NT2/D1 (cell line): Measurements from ENCODE around the gene PHF21B.
A peak's percentile ranks its signal among the peaks of the same experiment; 100 is the strongest.

Experiments used
- DNase-seq: peaks from one replicate; pipeline ENCODE4 v3.0.0-alpha.2; 2011; ENCODE audit warnings: low read depth, low spot score
- H3K27me3 ChIP-seq: 2 replicates; pipeline ENCODE4 v1.6.0; 2011; ENCODE audit warnings: mild to moderate bottlenecking; ENCODE audit not compliant: insufficient read length, insufficient read depth
- H3K36me3 ChIP-seq: 2 replicates; pipeline ENCODE4 v1.6.1; 2011; ENCODE audit warnings: mild to moderate bottlenecking, low read length, mixed read lengths; ENCODE audit not compliant: insufficient read depth, insufficient read length
- H3K4me1 ChIP-seq: 2 replicates; pipeline ENCODE4 v1.5.1; 2011; ENCODE audit not compliant: insufficient read depth, insufficient read length
- H3K4me3 ChIP-seq: 2 replicates; pipeline ENCODE4 v1.5.1; 2011; ENCODE audit warnings: low read depth; ENCODE audit not compliant: insufficient read length
- H3K9ac ChIP-seq: 2 replicates; pipeline ENCODE4 v1.6.0; 2011; ENCODE audit warnings: low read depth; ENCODE audit not compliant: insufficient read length
- H3K9me3 ChIP-seq: 2 replicates; pipeline ENCODE4 v1.5.1; 2011; ENCODE audit warnings: mild to moderate bottlenecking, low read length; ENCODE audit not compliant: insufficient read depth
- SUZ12 ChIP-seq: IDR thresholded peaks from 2 replicates; pipeline ENCODE4 v1.6.1; 2011; ENCODE audit not compliant: insufficient read length, insufficient read depth; ENCODE audit errors: extremely low read depth
- YY1 ChIP-seq: IDR thresholded peaks from 2 replicates; pipeline ENCODE4 v1.6.1; 2011; ENCODE audit not compliant: insufficient read length, insufficient read depth
- ZNF274 ChIP-seq: IDR thresholded peaks from 2 replicates; pipeline ENCODE4 v1.6.1; 2011; ENCODE audit warnings: mild to moderate bottlenecking, low read depth, low read length

Gene PHF21B

GRCh38 chr22:44940130-44940529, 69.7 kb downstream of the PHF21B start:
- H3K36me3 ChIP-seq: no peaks in the 10 kb centered on the region
- H3K4me3 ChIP-seq: no peak overlapping the region
- H3K9me3 ChIP-seq: no peaks in the 10 kb centered on the region
- no peaks in the 10 kb centered on the region for H3K27me3 ChIP-seq
- peaks cover 23% of the 10 kb centered on the region for H3K4me1 ChIP-seq
- peak; percentile 30 for DNase-seq
- TF ChIP-seq YY1: no peak
- TF ChIP-seq ZNF274: no peak
- no peak for TF ChIP-seq SUZ12
- no peak overlapping the region for H3K9ac ChIP-seq

GRCh38 chr22:44939451-44939850, 70.4 kb downstream of the PHF21B start:
- Histone ChIP-seq H3K9ac (no peak overlapping the region), H3K27me3 (no peaks in the 10 kb centered on the region), H3K4me3 (no peak overlapping the region), H3K4me1 (peaks cover 23% of the 10 kb centered on the region), H3K9me3 (no peaks in the 10 kb centered on the region), H3K36me3 (no peaks in the 10 kb centered on the region)
- no peak for DNase-seq
- TF ChIP-seq ZNF274: no peak
- TF ChIP-seq SUZ12: no peak
- no peak for TF ChIP-seq YY1

GRCh38 chr22:44938886-44939285, 70.9 kb downstream of the PHF21B start:
- Histone ChIP-seq H3K9me3 (no peaks in the 10 kb centered on the region), H3K36me3 (no peaks in the 10 kb centered on the region), H3K4me1 (peaks cover 27% of the 10 kb centered on the region), H3K4me3 (no peak overlapping the region), H3K27me3 (no peaks in the 10 kb centered on the region), H3K9ac (no peak overlapping the region)
- DNase-seq: no peak
- no peak for TF ChIP-seq ZNF274
- no peak for TF ChIP-seq YY1
- TF ChIP-seq SUZ12: no peak

- H3K4me3 ChIP-seq: no peak overlapping the region
- TF ChIP-seq YY1: no peak
- no peak for TF ChIP-seq ZNF274
- no peak for TF ChIP-seq SUZ12
- no peaks in the 10 kb centered on the region for H3K9me3 ChIP-seq
- H3K27me3 ChIP-seq: no peaks in the 10 kb centered on the region
- H3K9ac ChIP-seq: no peak overlapping the region
- H3K4me1 ChIP-seq: peaks cover 22% of the 10 kb centered on the region
- H3K36me3 ChIP-seq: no peaks in the 10 kb centered on the region
- DNase-seq: no peak
Measured at GRCh38 chr22:44937216-44937615, 72.6 kb downstream of the PHF21B start.

- no peaks in the 10 kb centered on the region for H3K9me3 ChIP-seq
- no peaks in the 10 kb centered on the region for H3K27me3 ChIP-seq
- H3K4me3 ChIP-seq: no peak overlapping the region
- H3K4me1 ChIP-seq: peaks cover 14% of the 10 kb centered on the region
- DNase-seq: no peak
- H3K9ac ChIP-seq: no peak overlapping the region
- no peaks in the 10 kb centered on the region for H3K36me3 ChIP-seq
- TF ChIP-seq SUZ12 (no peak), YY1 (no peak), ZNF274 (no peak)
Measured at GRCh38 chr22:44936201-44936600, 73.6 kb downstream of the PHF21B start.

- H3K4me1 ChIP-seq: peaks cover 14% of the 10 kb centered on the region
- TF ChIP-seq YY1 (no peak), ZNF274 (no peak), SUZ12 (no peak)
- no peaks in the 10 kb centered on the region for H3K27me3 ChIP-seq
- H3K36me3 ChIP-seq: no peaks in the 10 kb centered on the region
- no peak overlapping the region for H3K4me3 ChIP-seq
- DNase-seq: no peak
- H3K9me3 ChIP-seq: no peaks in the 10 kb centered on the region
- no peak overlapping the region for H3K9ac ChIP-seq
Measured at GRCh38 chr22:44935724-44936123, 74.1 kb downstream of the PHF21B start.

- H3K4me3 ChIP-seq: no peak overlapping the region
- no peak for DNase-seq
- H3K9me3 ChIP-seq: no peaks in the 10 kb centered on the region
- H3K36me3 ChIP-seq: no peaks in the 10 kb centered on the region
- no peak overlapping the region for H3K9ac ChIP-seq
- no peaks in the 10 kb centered on the region for H3K27me3 ChIP-seq
- H3K4me1 ChIP-seq: peaks cover 9% of the 10 kb centered on the region
- TF ChIP-seq YY1 (no peak), ZNF274 (no peak), SUZ12 (no peak)
Measured at GRCh38 chr22:44934454-44934735, 75.4 kb downstream of the PHF21B start.

- TF ChIP-seq ZNF274 (no peak), YY1 (no peak), SUZ12 (no peak)
- no peaks in the 10 kb centered on the region for H3K27me3 ChIP-seq
Measured at GRCh38 chr22:44933666-44934453, 75.9 kb downstream of the PHF21B start.

More at GRCh38 chr22:44933666-44934453, 75.9 kb downstream of the PHF21B start:
- Histone ChIP-seq H3K9me3 (no peaks in the 10 kb centered on the region), H3K9ac (no peak overlapping the region), H3K4me1 (peaks cover 5% of the 10 kb centered on the region), H3K4me3 (no peak overlapping the region), H3K36me3 (no peaks in the 10 kb centered on the region)
- no peak for DNase-seq
